Stimulated activated memory B cell treated with anti-CD40 and anti-IgM and Interleukin-4, amounts not matched to agents 10 μg/mL and 1 μg/mL and 100 μg/mL, for 72 hours (primary cell): Measurements from ENCODE around the gene MLN.

Experiments used
- ATAC-seq: fragments of 150-1000 bp; cut with Tn5 transposase; 2 replicates; pipeline ENCODE4 v1.10.0; 2021
- H3K27ac Mint-ChIP-seq: one replicate; pipeline ENCODE4 v1.8.0; 2022; ENCODE audit warnings: mild to moderate bottlenecking, mixed read lengths
- H3K27me3 Mint-ChIP-seq: one replicate; pipeline ENCODE4 v1.8.0; 2022; ENCODE audit warnings: mixed read lengths
- H3K36me3 Mint-ChIP-seq: one replicate; pipeline ENCODE4 v1.8.0; 2022; ENCODE audit warnings: mixed read lengths
- H3K4me1 Mint-ChIP-seq: one replicate; pipeline ENCODE4 v1.8.0; 2022; ENCODE audit warnings: mixed read lengths
- H3K4me3 Mint-ChIP-seq: one replicate; pipeline ENCODE4 v1.8.0; 2022; ENCODE audit warnings: mild to moderate bottlenecking, moderate library complexity, mixed read lengths
- H3K9me3 Mint-ChIP-seq: one replicate; pipeline ENCODE4 v1.8.0; 2022; ENCODE audit warnings: mixed read lengths

MLN gene

DNA sequence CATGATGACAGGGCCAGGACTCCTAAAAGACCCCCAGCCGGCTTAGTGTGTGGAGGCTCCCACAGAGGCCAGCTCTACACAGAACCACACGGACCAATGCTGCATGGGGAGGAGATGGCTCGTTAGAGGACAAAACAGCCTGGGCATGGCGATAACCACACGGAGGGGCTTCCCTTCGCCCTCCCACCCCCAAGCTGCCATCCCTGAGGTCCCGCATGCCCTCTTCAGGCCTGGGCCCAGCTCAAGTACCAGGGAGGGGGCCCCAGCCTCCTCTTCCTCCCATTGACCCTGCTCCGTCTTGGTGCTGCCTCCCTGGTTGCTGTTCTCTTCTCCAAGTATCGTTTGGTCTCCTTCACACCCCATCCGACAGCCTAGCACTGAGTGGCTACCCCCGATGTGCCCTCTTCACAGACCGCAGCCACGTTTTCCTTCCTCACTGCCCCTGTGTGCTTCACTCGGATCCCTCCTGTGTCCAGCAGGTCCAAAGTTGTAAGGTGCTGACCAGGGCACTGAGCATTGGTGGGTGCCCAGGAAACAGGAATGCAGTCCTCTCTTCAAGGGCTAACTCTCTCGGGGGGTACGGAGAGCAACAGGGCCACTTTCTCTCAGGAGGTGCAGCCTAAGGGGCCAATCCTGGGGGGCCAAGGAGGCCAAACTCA lies 9.6 kb upstream of the MLN start:
- H3K27me3 Mint-ChIP-seq: peaks cover 89% of the 10 kb centered on the region
- peaks cover under 1% of the 10 kb centered on the region for H3K4me1 Mint-ChIP-seq
- no peaks in the 10 kb centered on the region for H3K36me3 Mint-ChIP-seq
- H3K9me3 Mint-ChIP-seq: no peaks in the 10 kb centered on the region
- H3K27ac Mint-ChIP-seq: no peak overlapping the region
- ATAC-seq: no peak
- no peak overlapping the region for H3K4me3 Mint-ChIP-seq

DNA sequence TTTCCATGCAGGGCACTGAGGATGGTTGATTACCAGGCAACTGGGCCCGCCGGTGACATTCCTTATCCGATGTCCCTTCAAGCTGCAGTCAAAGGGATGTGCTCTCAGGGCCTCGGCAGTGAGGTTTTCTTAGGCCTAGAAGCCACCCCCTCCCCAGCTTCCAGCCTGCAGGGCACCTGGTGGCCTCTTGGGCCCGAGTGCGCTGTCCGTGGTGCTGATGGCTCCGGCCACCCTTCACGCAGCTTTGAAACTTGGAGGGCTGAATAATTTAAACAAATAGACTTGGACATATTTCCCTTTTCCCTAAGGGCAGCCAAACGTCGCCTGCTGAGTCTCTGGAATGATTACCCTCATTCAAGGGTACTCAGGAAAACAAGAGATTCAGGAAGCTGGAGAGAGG lies 8.9 kb upstream of the MLN start:
- no peak for ATAC-seq
- Mint-ChIP-seq H3K4me1 (peaks cover 7% of the 10 kb centered on the region), H3K36me3 (no peaks in the 10 kb centered on the region), H3K27me3 (peaks cover 94% of the 10 kb centered on the region), H3K4me3 (no peak overlapping the region), H3K27ac (no peak overlapping the region), H3K9me3 (no peaks in the 10 kb centered on the region)

DNA sequence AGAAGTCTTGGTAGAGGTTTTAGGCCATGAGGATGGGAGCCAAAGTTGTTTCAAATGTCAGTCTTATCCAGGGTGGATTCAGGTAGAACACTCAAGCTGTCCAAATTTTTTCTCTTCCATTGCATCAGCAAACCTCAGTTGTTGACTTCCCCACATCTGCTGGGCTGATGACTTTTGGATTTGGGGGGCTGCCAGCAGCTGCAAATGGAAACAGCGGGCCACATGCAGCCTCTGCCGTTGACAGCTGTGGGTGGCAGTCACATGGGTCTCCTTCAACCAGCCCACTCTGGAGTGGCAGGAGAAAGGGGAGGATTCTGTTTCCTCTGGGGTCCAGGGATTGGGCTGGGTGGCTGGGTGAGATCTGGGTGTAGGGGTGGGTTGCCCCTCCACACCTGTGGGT lies 5.8 kb upstream of the MLN start:
- H3K27ac Mint-ChIP-seq: no peak overlapping the region
- H3K4me1 Mint-ChIP-seq: peaks cover 14% of the 10 kb centered on the region
- ATAC-seq: no peak
- H3K36me3 Mint-ChIP-seq: no peaks in the 10 kb centered on the region
- H3K9me3 Mint-ChIP-seq: no peaks in the 10 kb centered on the region
- H3K4me3 Mint-ChIP-seq: no peak overlapping the region
- peaks cover 88% of the 10 kb centered on the region for H3K27me3 Mint-ChIP-seq

DNA sequence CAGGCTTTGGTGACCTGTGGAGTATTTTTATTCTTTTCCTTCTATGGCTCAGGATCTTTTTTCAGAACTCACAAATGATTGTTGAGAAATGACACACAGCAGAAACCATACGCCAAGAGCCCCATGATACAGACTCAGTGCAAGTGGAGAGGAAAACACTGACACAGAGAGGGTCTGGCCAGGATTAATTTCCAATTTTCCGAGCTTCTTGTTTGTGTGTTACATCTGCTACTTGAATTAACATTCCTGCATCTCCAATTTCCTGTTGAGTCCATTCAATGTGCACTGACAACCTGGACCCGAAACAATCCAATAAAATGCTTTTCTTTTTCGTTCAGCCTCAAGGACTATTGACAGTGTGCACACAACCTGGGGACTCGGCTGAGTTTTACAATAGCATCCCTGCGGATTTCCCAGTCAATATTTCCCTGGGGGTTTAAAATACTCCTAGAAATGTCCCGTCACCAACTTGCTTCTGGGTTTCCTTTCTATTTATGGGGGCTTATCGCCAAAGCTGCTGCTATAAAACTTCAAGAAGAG lies 4.9 kb upstream of the MLN start:
- no peak overlapping the region for H3K4me3 Mint-ChIP-seq
- H3K4me1 Mint-ChIP-seq: peaks cover 14% of the 10 kb centered on the region
- H3K27ac Mint-ChIP-seq: no peak overlapping the region
- no peaks in the 10 kb centered on the region for H3K36me3 Mint-ChIP-seq
- no peaks in the 10 kb centered on the region for H3K9me3 Mint-ChIP-seq
- peaks cover 88% of the 10 kb centered on the region for H3K27me3 Mint-ChIP-seq
- no peak for ATAC-seq

DNA sequence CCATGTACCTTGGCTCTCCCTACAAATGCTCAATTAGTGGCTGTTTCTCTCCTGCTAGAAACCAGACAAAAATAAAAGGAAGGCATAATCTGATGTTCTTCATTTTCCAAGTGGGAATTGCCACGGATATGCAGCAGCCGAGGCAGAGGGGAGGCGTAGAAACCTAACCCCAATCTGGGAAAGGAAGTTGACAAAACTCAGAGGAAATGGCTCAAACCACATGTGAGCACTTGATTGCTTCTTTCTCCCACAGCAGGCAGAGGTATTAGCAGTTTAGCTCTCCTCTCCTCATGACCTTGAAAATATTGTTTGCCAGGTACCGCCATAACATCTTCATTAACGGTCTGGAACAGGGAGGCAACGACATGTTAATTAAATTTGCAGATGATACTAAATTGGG lies 3.8 kb upstream of the MLN start:
- Mint-ChIP-seq H3K4me1 (peaks cover 14% of the 10 kb centered on the region), H3K4me3 (no peak overlapping the region), H3K27me3 (peaks cover 86% of the 10 kb centered on the region), H3K36me3 (no peaks in the 10 kb centered on the region), H3K9me3 (no peaks in the 10 kb centered on the region), H3K27ac (no peak overlapping the region)
- no peak for ATAC-seq

DNA sequence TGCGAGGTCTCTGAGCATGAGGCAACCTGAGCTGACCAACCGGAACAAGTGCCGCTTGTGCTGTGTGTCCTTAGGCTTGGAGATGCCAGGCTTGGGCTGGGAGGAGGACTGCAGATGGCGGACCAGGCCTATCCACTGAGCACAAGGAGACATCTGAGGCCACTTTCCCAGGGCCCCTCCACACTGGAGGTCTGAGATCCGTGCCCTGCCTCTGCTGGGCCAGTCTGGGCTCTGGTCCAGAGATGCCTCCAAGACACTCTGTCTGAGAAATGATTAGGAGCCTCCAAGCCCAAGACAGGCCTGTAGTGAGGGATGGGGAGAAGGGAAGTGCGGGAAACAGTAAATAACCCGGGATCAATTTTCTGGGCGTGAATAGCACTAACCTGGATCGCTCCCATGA lies 3.0 kb upstream of the MLN start:
- no peak for ATAC-seq
- Mint-ChIP-seq H3K27me3 (peaks cover 84% of the 10 kb centered on the region), H3K36me3 (no peaks in the 10 kb centered on the region), H3K4me1 (peaks cover 14% of the 10 kb centered on the region), H3K9me3 (no peaks in the 10 kb centered on the region), H3K4me3 (no peak overlapping the region), H3K27ac (no peak overlapping the region)

DNA sequence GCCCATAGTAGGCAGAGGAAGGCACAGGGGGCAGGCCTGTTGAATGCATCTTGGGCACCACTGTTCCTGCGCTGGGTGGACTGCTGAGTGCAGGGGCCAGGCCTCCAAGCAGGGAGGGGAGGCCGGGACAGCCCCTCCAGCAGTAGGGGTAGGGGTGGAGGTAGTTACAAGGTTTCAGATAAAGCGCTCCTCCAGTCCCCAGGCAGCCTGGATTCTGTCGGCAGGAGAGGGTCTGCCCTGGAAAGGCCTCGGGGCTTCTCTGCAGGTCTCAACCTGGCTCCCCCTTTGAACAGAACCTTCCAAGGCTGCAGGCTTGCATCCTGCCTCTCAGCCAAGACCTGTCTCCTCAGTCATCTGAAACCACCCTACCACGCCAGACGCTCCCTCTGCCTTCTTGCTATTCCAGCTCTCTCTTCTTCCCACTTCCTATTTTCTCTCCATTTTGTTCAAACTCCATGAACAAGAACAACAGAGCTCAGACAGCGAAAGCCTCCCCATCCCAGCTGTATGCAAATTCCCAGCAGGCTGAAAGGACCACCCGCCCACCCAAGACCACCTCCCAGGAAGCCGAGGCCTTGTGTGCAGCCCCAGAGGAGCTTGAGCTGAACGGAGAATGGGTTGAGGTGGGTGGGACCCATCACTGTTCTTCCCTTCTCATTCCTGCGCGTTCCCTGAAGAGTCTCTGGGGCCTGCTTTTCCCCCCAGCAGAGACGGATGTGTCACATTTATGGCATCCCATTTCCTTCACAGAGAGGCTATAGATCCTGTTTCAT lies 1.4 kb downstream of the MLN start:
- H3K9me3 Mint-ChIP-seq: no peaks in the 10 kb centered on the region
- no peaks in the 10 kb centered on the region for H3K36me3 Mint-ChIP-seq
- no peak overlapping the region for H3K4me3 Mint-ChIP-seq
- H3K27ac Mint-ChIP-seq: no peak overlapping the region
- ATAC-seq: no peak
- H3K4me1 Mint-ChIP-seq: peaks cover 3% of the 10 kb centered on the region
- H3K27me3 Mint-ChIP-seq: peaks cover 78% of the 10 kb centered on the region

DNA sequence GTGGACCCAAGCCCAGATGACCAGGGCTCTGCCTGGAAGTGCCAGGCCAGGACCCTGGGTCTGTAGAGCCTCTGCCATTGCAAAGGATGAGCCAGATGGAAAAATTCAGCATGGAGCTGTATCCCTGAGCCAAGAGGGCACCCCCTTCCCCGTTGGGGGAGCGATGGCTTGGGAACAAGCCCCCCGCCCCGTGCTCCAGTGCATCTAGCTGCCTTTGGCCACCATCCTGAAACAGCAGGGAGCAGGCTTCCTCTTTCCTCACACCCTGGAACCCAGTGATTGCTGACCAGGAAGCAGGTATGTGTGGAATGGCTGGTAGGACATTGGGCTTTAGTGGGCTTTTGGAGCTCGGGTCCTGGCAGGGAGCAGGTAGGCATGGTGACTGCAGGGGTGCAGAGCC lies 2.2 kb downstream of the MLN start:
- no peak for ATAC-seq
- Mint-ChIP-seq H3K27ac (no peak overlapping the region), H3K9me3 (no peaks in the 10 kb centered on the region), H3K36me3 (no peaks in the 10 kb centered on the region), H3K27me3 (peaks cover 78% of the 10 kb centered on the region), H3K4me3 (no peak overlapping the region), H3K4me1 (no peaks in the 10 kb centered on the region)

DNA sequence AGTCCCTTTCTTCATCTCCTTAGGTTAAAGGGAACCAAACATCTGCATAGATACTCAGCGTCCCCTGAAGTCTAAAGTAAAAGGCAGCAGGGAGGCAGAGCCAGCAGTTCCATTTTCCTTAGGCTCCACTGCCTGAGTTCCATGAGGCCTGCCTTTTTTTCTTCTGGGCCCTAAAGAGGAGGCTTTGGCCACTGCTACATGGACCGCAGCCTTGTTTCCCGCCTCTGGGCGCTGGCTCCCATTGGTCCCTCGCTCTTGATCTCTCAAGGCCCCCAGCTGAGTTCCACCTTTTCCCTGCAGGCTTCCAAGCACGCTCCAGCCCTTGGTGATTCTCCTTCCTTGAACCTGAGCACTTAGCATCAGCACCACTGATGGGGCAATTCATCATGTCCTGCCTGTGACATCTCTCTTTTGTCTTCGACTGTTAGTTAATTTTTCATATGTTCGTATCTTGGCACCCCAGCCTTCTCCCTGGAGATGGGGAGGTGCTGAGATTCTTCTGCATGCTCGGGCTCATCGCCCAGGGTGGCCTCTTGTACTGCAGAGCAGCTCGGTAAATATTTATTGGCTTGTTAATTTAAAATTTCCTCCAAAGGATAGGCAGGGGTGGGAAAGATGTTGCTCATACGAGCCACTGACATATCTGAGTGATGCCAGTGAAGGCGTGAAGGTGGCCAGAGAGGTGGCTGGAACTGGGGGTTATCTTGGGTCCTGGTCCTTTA lies 3.4 kb downstream of the MLN start:
- Mint-ChIP-seq H3K9me3 (no peaks in the 10 kb centered on the region), H3K27ac (no peak overlapping the region), H3K36me3 (no peaks in the 10 kb centered on the region), H3K27me3 (peaks cover 78% of the 10 kb centered on the region), H3K4me3 (no peak overlapping the region), H3K4me1 (no peaks in the 10 kb centered on the region)
- no peak for ATAC-seq

DNA sequence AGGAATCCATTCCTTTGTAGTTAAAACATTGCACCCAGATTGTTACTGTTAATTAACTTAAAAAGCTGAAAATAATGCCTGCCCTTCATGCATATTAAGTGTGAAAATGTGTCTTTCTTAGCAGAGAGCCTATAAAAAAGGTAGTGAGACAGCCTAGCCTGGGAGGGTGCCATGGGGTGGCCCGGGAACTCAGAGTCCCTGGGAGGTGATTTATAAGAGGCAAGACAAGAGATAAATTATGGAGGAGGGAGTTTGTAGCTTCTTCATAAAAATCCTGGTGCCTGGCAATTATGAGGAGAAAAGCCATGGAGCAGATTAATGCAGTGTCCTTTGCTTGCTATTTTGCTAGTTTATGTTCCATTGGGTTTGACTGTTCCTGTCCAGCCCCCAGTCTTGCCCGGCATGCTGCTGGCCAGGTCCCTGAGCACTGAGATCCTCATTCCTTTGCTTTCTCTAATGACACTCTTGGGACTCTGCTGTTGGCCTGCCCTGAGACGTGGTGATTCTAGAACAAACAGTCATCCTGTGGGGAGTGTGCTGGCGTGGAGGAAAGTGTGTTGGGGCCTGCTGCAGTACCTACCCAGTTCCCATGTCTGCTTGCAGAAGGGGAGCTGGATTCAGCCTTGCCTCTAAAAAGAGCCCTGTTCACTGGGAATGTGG lies 4.2 kb downstream of the MLN start:
- no peak overlapping the region for H3K27ac Mint-ChIP-seq
- no peaks in the 10 kb centered on the region for H3K4me1 Mint-ChIP-seq
- peaks cover 70% of the 10 kb centered on the region for H3K27me3 Mint-ChIP-seq
- H3K36me3 Mint-ChIP-seq: no peaks in the 10 kb centered on the region
- H3K9me3 Mint-ChIP-seq: no peaks in the 10 kb centered on the region
- H3K4me3 Mint-ChIP-seq: no peak overlapping the region
- no peak for ATAC-seq

DNA sequence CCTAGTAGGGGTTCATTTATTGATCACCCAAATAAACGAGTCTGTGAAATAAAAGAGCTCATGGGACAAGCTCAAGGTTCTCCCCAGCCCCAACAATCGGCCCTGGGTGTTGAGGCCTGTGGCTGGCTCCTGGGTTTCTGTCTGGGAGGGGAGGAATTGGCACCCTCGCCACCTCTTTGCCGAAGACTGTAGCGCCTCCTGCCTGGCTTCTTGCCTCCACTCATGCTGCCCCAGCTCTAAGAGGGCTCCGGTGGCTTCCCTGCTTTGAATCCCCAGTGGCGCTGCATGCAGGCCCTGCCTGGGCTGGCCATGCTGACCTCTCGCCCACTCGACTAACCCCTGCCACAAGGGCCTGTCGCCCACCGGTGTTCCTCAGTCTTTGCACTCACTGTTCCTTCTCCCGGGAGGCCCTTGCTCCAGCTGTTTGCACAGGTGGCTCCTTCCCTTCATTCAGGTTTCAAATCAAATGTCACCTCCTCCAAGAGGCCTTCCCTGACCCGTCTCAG lies 5.4 kb downstream of the MLN start:
- H3K9me3 Mint-ChIP-seq: no peaks in the 10 kb centered on the region
- peaks cover 58% of the 10 kb centered on the region for H3K27me3 Mint-ChIP-seq
- H3K36me3 Mint-ChIP-seq: no peaks in the 10 kb centered on the region
- H3K4me3 Mint-ChIP-seq: no peak overlapping the region
- ATAC-seq: no peak
- no peak overlapping the region for H3K27ac Mint-ChIP-seq
- no peaks in the 10 kb centered on the region for H3K4me1 Mint-ChIP-seq

DNA sequence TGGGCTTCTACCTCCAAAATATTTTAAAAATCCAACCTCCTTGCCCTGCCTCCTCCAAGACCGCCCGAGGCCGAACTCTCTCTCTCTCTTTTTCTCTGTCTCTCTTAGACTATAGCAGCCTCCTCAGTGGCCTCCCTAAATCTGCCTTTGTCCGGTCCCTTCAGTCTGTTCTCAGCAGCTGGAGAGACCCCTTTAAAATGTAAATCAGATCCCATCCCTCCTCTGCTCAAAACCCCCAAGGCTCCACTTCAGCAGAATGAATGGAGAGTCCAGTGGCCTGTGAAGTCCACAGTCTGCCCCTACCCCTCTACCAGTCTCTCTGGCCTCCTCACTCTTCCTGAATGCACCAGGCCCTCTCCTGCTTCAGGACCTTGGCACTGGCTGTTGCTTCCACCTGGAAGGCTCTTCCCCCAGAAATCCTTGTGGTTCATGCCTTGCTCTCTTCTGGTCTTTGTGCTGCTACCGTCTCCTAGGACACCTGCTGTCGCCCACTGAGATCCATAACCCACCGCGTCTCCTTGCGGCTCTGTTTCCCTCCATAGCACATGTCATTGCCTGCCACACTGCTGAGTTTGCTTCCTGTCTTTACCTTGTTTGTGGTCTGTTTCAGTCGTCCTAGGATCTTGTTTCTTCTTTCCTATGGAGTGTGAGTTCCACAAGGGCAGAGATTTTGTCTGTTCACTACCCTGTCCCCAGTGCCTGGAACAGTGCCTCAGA lies 6.0 kb downstream of the MLN start:
- Mint-ChIP-seq H3K27me3 (peaks cover 54% of the 10 kb centered on the region), H3K27ac (no peak overlapping the region), H3K36me3 (no peaks in the 10 kb centered on the region), H3K4me3 (no peak overlapping the region), H3K4me1 (no peaks in the 10 kb centered on the region), H3K9me3 (no peaks in the 10 kb centered on the region)
- ATAC-seq: no peak

DNA sequence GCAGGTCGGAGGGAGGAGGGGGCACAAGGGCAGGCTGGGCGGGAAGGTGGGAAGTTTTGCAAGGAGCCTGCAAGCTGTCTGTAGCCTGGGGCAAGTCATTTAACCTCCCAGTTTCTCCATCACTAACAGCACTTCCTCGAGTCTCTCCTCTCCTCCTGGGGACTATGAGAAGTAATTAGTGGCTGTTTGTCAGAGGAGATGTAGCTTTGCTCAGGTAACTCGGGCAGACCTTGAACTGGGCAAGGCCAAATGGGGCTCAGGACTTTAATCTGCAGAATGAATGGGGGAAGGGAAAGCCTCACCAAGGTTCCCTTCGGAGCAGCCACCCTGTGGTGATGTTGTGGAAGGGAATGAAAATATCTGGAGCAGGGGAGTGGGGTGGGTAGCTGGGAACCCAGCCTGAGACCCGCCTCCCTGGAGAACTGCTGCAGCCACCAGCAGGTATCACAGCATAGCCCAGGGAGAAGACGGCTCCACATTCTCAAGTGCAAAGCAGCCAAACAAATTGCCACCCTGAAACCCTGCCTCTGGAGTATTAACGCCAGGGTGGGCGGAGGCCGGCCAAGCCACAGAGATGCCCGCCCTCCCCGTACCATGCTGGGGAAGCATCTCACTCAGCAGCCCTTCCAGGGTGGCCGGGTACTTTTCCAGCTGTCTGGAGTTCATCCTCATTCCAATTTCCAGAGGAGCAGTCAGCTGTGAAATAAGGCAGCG lies 8.7 kb downstream of the MLN start:
- Mint-ChIP-seq H3K4me3 (no peak overlapping the region), H3K9me3 (no peaks in the 10 kb centered on the region), H3K36me3 (no peaks in the 10 kb centered on the region), H3K27ac (no peak overlapping the region), H3K27me3 (peaks cover 37% of the 10 kb centered on the region), H3K4me1 (no peaks in the 10 kb centered on the region)
- ATAC-seq: no peak

DNA sequence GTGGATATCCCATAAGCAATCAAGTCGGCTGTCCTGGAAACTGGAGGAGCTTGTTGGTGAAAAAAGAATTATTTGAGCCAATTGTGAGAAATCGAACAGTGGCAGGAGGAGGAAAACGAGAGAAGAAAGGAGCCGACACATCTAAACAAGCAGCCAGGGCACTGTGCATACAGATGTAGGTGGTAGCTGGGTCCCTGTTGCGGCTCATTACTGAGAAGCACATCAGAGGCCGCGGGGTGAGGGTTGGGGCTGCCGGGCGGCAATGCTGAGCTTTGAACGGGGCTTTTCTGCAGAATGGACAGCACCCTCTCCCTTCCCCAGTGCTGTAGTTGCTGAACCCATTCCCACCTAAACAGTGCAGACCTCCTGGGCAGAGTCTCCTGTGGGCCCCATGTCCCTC lies 10.8 kb downstream of the MLN start:
- peaks cover 9% of the 10 kb centered on the region for H3K4me1 Mint-ChIP-seq
- no peak overlapping the region for H3K4me3 Mint-ChIP-seq
- peaks cover 19% of the 10 kb centered on the region for H3K27me3 Mint-ChIP-seq
- no peak for ATAC-seq
- no peak overlapping the region for H3K27ac Mint-ChIP-seq
- no peaks in the 10 kb centered on the region for H3K9me3 Mint-ChIP-seq
- no peaks in the 10 kb centered on the region for H3K36me3 Mint-ChIP-seq
